Non-pigmented ciliary epithelial cell (primary cell): Measurements from ENCODE around the gene FOLH1.
"Not testable (repeated sequence)": the region's sequence is repeated elsewhere in the genome, so short reads cannot be mapped to it uniquely, and the experiment has no call there.

Experiments
- DNase-seq: peaks from one replicate; pipeline ENCODE4 v3.0.0-alpha.2; 2010; ENCODE audit warnings: low read depth

FOLH1 gene

GRCh38 chr11:49177936-49178335 is 30.5 kb downstream of the FOLH1 start:
- DNase-seq, result not testable (repeated sequence)

- DNase-seq, result not testable (repeated sequence)
Observed at GRCh38 chr11:49175378-49175777, 33.0 kb downstream of the FOLH1 start.

- DNase-seq, result not testable (repeated sequence)
Observed at GRCh38 chr11:49174691-49175366, 33.6 kb downstream of the FOLH1 start.

- DNase-seq, result not testable (repeated sequence)
Observed at GRCh38 chr11:49171613-49172012, 36.8 kb downstream of the FOLH1 start.

GRCh38 chr11:49169579-49169978 is 38.8 kb downstream of the FOLH1 start:
- DNase-seq, result not testable (repeated sequence)

- not testable (repeated sequence) for DNase-seq
Observed at GRCh38 chr11:49168992-49169391, 39.4 kb downstream of the FOLH1 start.

- DNase-seq, result no peak
Observed at GRCh38 chr11:49151211-49151610, 57.2 kb downstream of the FOLH1 start.

- not testable (repeated sequence) for DNase-seq
Observed at GRCh38 chr11:49102356-49102755, 106.0 kb downstream of the FOLH1 start.
